SK-N-SH treated with all-trans-retinoic acid at 6 μM for 48 hours (cell line): ENCODE measurements around the gene ZNF536.
"Not testable (repeated sequence)": the region's sequence is repeated elsewhere in the genome, so short reads cannot be mapped to it uniquely, and the experiment has no call there.

ENCODE experiments used
- ATAC-seq: fragments of 200-7000 bp; cut with Tn5 transposase; 3 replicates; pipeline ENCODE4 v1.9.1; 2020; ENCODE audit warnings: mild to moderate bottlenecking, moderate library complexity
- ARNTL ChIP-seq: fragments of 450-650 bp; formaldehyde crosslinking; IDR thresholded peaks from 2 replicates; pipeline ENCODE4 v1.5.0; 2020; ENCODE audit warnings: low read depth, mild to moderate bottlenecking, moderate library complexity, borderline replicate concordance
- BACH2 ChIP-seq: fragments of 250-450 bp; sonication (Bioruptor Pico); IDR thresholded peaks from 2 replicates; pipeline ENCODE4 v1.9.0; 2021; ENCODE audit warnings: mild to moderate bottlenecking, borderline replicate concordance
- CSDC2 ChIP-seq: fragments of 250-450 bp; sonication (Bioruptor Pico); IDR thresholded peaks from 2 replicates; pipeline ENCODE4 v1.5.0; 2020; ENCODE audit warnings: mild to moderate bottlenecking, moderate library complexity
- ESRRG ChIP-seq: fragments of 250-450 bp; sonication (Bioruptor Pico); IDR thresholded peaks from 2 replicates; pipeline ENCODE4 v1.6.1; 2021; ENCODE audit warnings: mild to moderate bottlenecking
- GLIS3 ChIP-seq: fragments of 250-450 bp; sonication (Bioruptor Pico); IDR thresholded peaks from 2 replicates; pipeline ENCODE4 v1.5.0; 2020; ENCODE audit warnings: mild to moderate bottlenecking, moderate library complexity
- ISL1 ChIP-seq: fragments of 250-450 bp; sonication (Bioruptor Pico); IDR thresholded peaks from 2 replicates; pipeline ENCODE4 v2.1.2; 2022; ENCODE audit warnings: mild to moderate bottlenecking, moderate library complexity
- OSR1 ChIP-seq: fragments of 250-450 bp; sonication (Bioruptor Pico); IDR thresholded peaks from 2 replicates; pipeline ENCODE4 v1.8.0; 2022; ENCODE audit warnings: moderate library complexity, mild to moderate bottlenecking, inconsistent platforms
- PATZ1 ChIP-seq: fragments of 250-450 bp; sonication (Bioruptor Pico); IDR thresholded peaks from 2 replicates; pipeline ENCODE4 v1.8.0; 2020; ENCODE audit warnings: mild to moderate bottlenecking, moderate library complexity, borderline replicate concordance
- PPARA ChIP-seq: fragments of 250-450 bp; sonication (Bioruptor Pico); IDR thresholded peaks from 2 replicates; pipeline ENCODE4 v1.5.0; 2020; ENCODE audit warnings: mild to moderate bottlenecking, borderline replicate concordance
- RARB ChIP-seq: fragments of 250-450 bp; sonication (Bioruptor Pico); IDR thresholded peaks from 2 replicates; pipeline ENCODE4 v1.8.0; 2021; ENCODE audit warnings: mild to moderate bottlenecking, moderate library complexity
- SNAI2 ChIP-seq: fragments of 250-450 bp; sonication (Bioruptor Pico); IDR thresholded peaks from 2 replicates; pipeline ENCODE4 v1.5.0; 2020; ENCODE audit warnings: mild to moderate bottlenecking, moderate library complexity
- TCF4 ChIP-seq: fragments of 250-450 bp; sonication (Bioruptor Pico); IDR thresholded peaks from 2 replicates; pipeline ENCODE4 v1.8.0; 2021; ENCODE audit warnings: mild to moderate bottlenecking, moderate library complexity, borderline replicate concordance
- TOX ChIP-seq: fragments of 250-450 bp; sonication (Bioruptor Pico); IDR thresholded peaks from 2 replicates; pipeline ENCODE4 v1.8.0; 2021; ENCODE audit warnings: mild to moderate bottlenecking, moderate library complexity, borderline replicate concordance
- ZC3H10 ChIP-seq: fragments of 250-450 bp; sonication (Bioruptor Pico); IDR thresholded peaks from 2 replicates; pipeline ENCODE4 v1.5.1; 2021; ENCODE audit warnings: mild to moderate bottlenecking, moderate library complexity
- ZFP3 ChIP-seq: fragments of 250-450 bp; sonication (Bioruptor Pico); IDR thresholded peaks from 2 replicates; pipeline ENCODE4 v1.5.0; 2020; ENCODE audit warnings: mild to moderate bottlenecking, moderate library complexity
- ZFP30 ChIP-seq: fragments of 450-650 bp; formaldehyde crosslinking; IDR thresholded peaks from 2 replicates; pipeline ENCODE4 v1.5.0; 2022; ENCODE audit warnings: mild to moderate bottlenecking, moderate library complexity
- ZNF565 ChIP-seq: fragments of 450-650 bp; formaldehyde crosslinking; conservative IDR thresholded peaks from 2 replicates; pipeline ENCODE4 v1.5.0; 2020; ENCODE audit warnings: low read depth, mild to moderate bottlenecking, moderate library complexity
- ZNF70 ChIP-seq: fragments of 450-650 bp; formaldehyde crosslinking; IDR thresholded peaks from 2 replicates; pipeline ENCODE4 v1.5.0; 2020; ENCODE audit warnings: mild to moderate bottlenecking, moderate library complexity
- ZNF8 ChIP-seq: fragments of 450-650 bp; formaldehyde crosslinking; IDR thresholded peaks from 2 replicates; pipeline ENCODE4 v1.5.0; 2020; ENCODE audit warnings: mild to moderate bottlenecking, moderate library complexity
- TF ChIP-seq, protein P1 (sequence below): fragments of 250-450 bp; sonication (Bioruptor Pico); IDR thresholded peaks from 2 replicates; pipeline ENCODE4 v1.8.0; 2021; ENCODE audit warnings: low read depth, mild to moderate bottlenecking, moderate library complexity, borderline replicate concordance
- TF ChIP-seq, protein P2 (sequence below): fragments of 250-450 bp; sonication (Bioruptor Pico); IDR thresholded peaks from 2 replicates; pipeline ENCODE4 v1.5.1; 2020; ENCODE audit warnings: low read depth, mild to moderate bottlenecking, moderate library complexity

ZNF536 gene

GRCh38 chr19:30457484-30457883 is 85.3 kb downstream of the ZNF536 start (continued):
- TF ChIP-seq, protein P1, sequence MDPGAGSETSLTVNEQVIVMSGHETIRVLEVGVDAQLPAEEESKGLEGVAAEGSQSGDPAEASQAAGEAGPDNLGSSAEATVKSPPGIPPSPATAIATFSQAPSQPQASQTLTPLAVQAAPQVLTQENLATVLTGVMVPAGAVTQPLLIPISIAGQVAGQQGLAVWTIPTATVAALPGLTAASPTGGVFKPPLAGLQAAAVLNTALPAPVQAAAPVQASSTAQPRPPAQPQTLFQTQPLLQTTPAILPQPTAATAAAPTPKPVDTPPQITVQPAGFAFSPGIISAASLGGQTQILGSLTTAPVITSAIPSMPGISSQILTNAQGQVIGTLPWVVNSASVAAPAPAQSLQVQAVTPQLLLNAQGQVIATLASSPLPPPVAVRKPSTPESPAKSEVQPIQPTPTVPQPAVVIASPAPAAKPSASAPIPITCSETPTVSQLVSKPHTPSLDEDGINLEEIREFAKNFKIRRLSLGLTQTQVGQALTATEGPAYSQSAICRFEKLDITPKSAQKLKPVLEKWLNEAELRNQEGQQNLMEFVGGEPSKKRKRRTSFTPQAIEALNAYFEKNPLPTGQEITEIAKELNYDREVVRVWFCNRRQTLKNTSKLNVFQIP: no peak
- TF ChIP-seq ZNF565 (CRISPR knock-in tag): no peak
- TF ChIP-seq, protein P2, sequence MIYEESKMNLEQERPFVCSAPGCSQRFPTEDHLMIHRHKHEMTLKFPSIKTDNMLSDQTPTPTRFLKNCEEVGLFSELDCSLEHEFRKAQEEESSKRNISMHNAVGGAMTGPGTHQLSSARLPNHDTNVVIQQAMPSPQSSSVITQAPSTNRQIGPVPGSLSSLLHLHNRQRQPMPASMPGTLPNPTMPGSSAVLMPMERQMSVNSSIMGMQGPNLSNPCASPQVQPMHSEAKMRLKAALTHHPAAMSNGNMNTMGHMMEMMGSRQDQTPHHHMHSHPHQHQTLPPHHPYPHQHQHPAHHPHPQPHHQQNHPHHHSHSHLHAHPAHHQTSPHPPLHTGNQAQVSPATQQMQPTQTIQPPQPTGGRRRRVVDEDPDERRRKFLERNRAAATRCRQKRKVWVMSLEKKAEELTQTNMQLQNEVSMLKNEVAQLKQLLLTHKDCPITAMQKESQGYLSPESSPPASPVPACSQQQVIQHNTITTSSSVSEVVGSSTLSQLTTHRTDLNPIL (CRISPR knock-in tag): no peak

DNA sequence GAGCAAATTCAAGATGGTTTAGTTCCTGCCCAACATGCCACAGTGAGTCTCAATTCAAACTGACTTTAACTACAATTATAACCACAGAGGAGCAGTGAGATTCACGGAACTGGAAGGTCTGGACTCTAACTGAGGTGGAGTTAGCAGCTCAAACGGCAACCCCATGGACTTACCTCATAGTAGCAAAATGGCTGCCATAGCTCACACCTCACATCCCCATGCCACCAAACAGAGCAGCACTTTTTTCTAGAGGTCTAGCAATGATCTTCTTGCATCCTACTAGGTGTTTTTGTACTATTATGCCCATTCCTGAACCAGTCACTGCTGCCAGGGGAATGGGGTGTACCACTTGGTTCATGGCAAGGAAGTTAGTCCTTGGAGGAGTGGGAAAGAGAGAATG is 87.7 kb downstream of the ZNF536 start:
- no peak for ATAC-seq

GRCh38 chr19:30464162-30464561 is 92.0 kb downstream of the ZNF536 start:
- TF ChIP-seq ZFP30: no peak
- no peak for TF ChIP-seq SNAI2 (CRISPR knock-in tag)
- TF ChIP-seq PATZ1 (CRISPR knock-in tag): no peak
- no peak for TF ChIP-seq ZNF565 (CRISPR knock-in tag)
- TF ChIP-seq ARNTL (CRISPR knock-in tag): no peak
- no peak for TF ChIP-seq TCF4 (CRISPR knock-in tag)
- no peak for TF ChIP-seq GLIS3
- TF ChIP-seq ESRRG (CRISPR knock-in tag): no peak
- no peak for TF ChIP-seq ZNF8 (CRISPR knock-in tag)
- ATAC-seq: no peak

More for the DNA sequence above, 87.7 kb downstream of the ZNF536 start:
- TF ChIP-seq BACH2 (CRISPR knock-in tag) (no peak), ZC3H10 (CRISPR knock-in tag) (no peak), TOX (CRISPR knock-in tag) (no peak), ARNTL (CRISPR knock-in tag) (no peak), TCF4 (CRISPR knock-in tag) (no peak), ISL1 (no peak)

DNA sequence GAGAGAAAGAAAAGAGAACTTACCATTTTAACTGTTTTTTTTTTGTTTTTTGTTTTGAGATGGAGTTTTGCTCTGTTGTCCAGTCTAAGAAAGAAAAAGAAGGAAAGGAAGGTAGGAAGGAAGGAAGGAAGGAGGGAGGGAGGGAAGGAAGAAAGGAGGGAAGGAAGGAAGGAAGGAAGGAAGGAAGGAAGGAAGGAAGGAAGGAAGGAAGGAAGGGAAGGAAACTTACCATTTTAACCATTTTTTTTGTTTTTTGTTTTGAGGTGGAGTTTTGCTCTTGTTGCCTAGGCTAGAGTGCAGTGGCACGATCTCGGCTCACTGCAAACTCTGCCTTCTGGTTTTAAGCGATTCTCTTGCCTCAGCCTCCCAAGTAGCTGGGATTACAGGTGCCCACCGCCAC is 94.4 kb downstream of the ZNF536 start:
- ATAC-seq: not testable (repeated sequence)

- no peak for ATAC-seq
- TF ChIP-seq OSR1 (CRISPR knock-in tag): no peak
- TF ChIP-seq, all 23 proteins: peak for 0
These were observed 95.1 kb downstream of the ZNF536 start for GRCh38 chr19:30467239-30467638.

- TF ChIP-seq ZNF565 (CRISPR knock-in tag): no peak
- no peak for ATAC-seq
These were observed 97.6 kb downstream of the ZNF536 start for GRCh38 chr19:30469774-30470173.

GRCh38 chr19:30471441-30471840 is 99.3 kb downstream of the ZNF536 start:
- TF ChIP-seq ZFP3 (no peak), PPARA (CRISPR knock-in tag) (no peak), OSR1 (CRISPR knock-in tag) (no peak), ZNF70 (CRISPR knock-in tag) (no peak), CSDC2 (CRISPR knock-in tag) (no peak), BACH2 (CRISPR knock-in tag) (no peak), RARB (CRISPR knock-in tag) (no peak), ISL1 (no peak), TOX (CRISPR knock-in tag) (no peak), ZFP30 (no peak), GLIS3 (no peak), TCF4 (CRISPR knock-in tag) (no peak)
- TF ChIP-seq, protein P1: no peak
- ATAC-seq: no peak
